ENCODE data around the gene BATF.

Gene BATF

DNA sequence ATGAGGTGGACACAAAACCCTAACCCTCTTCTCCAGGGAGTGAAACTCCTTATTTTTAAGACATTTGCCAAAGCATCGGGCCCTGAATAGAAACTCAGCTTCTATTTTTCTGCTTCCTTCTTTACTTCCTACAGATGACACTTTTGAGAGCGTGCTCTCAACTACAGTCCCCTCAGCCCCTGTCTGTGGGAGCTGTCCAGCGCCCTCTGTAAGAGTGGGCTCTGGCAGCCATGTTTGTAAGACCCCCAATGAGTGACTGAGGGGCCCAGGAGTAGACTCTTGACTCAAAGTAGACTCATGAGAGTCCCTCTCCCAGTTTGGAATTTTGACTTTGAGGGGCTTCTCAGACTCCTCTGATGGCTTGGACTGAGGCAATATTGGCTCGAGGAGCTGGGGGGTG, 25.5 kb upstream of the BATF start:
- ChIA-PET POLR2A (no interaction called here), CTCF (interaction anchor here (2.2 kb wide), 1 partner anchor 189 kb away, joined by 6 read pairs; no protein-coding TSS in a partner anchor)
- no peak for DNase-seq (ENCODE audit: extremely low spot score)
- TF ChIP-seq SUZ12 (IDR thresholded peaks at IDR 0.05) (no peak), NFRKB (IDR thresholded peaks at IDR 0.05) (no peak), SP1 (IDR thresholded peaks at IDR 0.05) (no peak), ARNT (IDR thresholded peaks at IDR 0.05) (no peak), BHLHE40 (IDR thresholded peaks at IDR 0.05; ENCODE audit: borderline replicate concordance) (no peak), FOXM1 (IDR thresholded peaks at IDR 0.05; ENCODE audit: borderline replicate concordance) (no peak), FOXA1 (IDR thresholded peaks at IDR 0.05) (no peak), LEF1 (IDR thresholded peaks at IDR 0.05; ENCODE audit: borderline replicate concordance) (no peak), HDGF (IDR thresholded peaks at IDR 0.05; ENCODE audit: borderline replicate concordance) (no peak)
- TF ChIP-seq, protein P1, sequence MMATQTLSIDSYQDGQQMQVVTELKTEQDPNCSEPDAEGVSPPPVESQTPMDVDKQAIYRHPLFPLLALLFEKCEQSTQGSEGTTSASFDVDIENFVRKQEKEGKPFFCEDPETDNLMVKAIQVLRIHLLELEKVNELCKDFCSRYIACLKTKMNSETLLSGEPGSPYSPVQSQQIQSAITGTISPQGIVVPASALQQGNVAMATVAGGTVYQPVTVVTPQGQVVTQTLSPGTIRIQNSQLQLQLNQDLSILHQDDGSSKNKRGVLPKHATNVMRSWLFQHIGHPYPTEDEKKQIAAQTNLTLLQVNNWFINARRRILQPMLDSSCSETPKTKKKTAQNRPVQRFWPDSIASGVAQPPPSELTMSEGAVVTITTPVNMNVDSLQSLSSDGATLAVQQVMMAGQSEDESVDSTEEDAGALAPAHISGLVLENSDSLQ (IDR thresholded peaks at IDR 0.05), result no peak

GRCh38 chr14:75497191-75497590, 25.1 kb upstream of the BATF start:
- DNase-seq (ENCODE audit: extremely low spot score), result no peak
- ChIA-PET POLR2A (no interaction called here), CTCF (interaction anchor here (2.2 kb wide), 1 partner anchor 189 kb away, joined by 6 read pairs; no protein-coding TSS in a partner anchor)
- TF ChIP-seq ZNF384 (IDR thresholded peaks at IDR 0.05), result no peak
- no peak for TF ChIP-seq SUZ12 (IDR thresholded peaks at IDR 0.05)
- no peak for TF ChIP-seq SP1 (IDR thresholded peaks at IDR 0.05)
- TF ChIP-seq, protein P1 (IDR thresholded peaks at IDR 0.05), result no peak
- no peak for TF ChIP-seq LEF1 (IDR thresholded peaks at IDR 0.05; ENCODE audit: borderline replicate concordance)
- TF ChIP-seq FOXM1 (IDR thresholded peaks at IDR 0.05; ENCODE audit: borderline replicate concordance), result no peak
- TF ChIP-seq CTBP1 (IDR thresholded peaks at IDR 0.05; ENCODE audit: borderline replicate concordance), result no peak
- TF ChIP-seq NFRKB (IDR thresholded peaks at IDR 0.05), result no peak
- no peak for TF ChIP-seq HDGF (IDR thresholded peaks at IDR 0.05; ENCODE audit: borderline replicate concordance)
- TF ChIP-seq FOXK2 (IDR thresholded peaks at IDR 0.05), result no peak
- no peak for TF ChIP-seq FOXA1 (IDR thresholded peaks at IDR 0.05)
- TF ChIP-seq BHLHE40 (IDR thresholded peaks at IDR 0.05; ENCODE audit: borderline replicate concordance), result no peak

DNA sequence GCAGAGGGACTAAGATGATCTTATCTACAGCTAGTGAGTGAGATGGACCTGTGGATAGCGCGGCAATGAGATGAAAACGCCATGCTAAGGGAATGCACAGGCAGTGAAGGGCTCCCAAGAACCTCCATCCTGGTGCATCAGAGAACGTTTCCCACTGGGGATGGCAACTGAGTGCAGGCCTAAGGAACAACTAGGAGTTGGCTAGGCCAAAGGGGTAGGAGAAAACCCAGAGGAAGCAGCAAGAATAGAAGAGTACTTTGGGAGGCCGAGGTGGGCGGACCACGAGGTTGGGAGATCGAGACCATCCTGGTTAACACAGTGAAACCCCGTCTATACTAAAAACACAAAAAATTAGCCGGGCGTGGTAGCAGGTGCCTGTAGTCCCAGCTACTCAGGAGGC, 24.6 kb upstream of the BATF start:
- POLR2A ChIA-PET, result no interaction called here
- no peak for DNase-seq (ENCODE audit: extremely low spot score)
- TF ChIP-seq ARNT (IDR thresholded peaks at IDR 0.05) (no peak), ZNF384 (IDR thresholded peaks at IDR 0.05) (no peak), BHLHE40 (IDR thresholded peaks at IDR 0.05; ENCODE audit: borderline replicate concordance) (no peak), FOXM1 (IDR thresholded peaks at IDR 0.05; ENCODE audit: borderline replicate concordance) (no peak), ELF4 (IDR thresholded peaks at IDR 0.05) (no peak), TARDBP (IDR thresholded peaks at IDR 0.05) (no peak), CTBP1 (IDR thresholded peaks at IDR 0.05; ENCODE audit: borderline replicate concordance) (no peak), LEF1 (IDR thresholded peaks at IDR 0.05; ENCODE audit: borderline replicate concordance) (no peak), FOXA1 (IDR thresholded peaks at IDR 0.05) (no peak), FOXK2 (IDR thresholded peaks at IDR 0.05) (no peak)
- TF ChIP-seq, protein P1 (IDR thresholded peaks at IDR 0.05), result no peak
- CTCF ChIA-PET, result interaction anchor here (2.2 kb wide), 1 partner anchor 190 kb away, joined by 6 read pairs; no protein-coding TSS in a partner anchor

DNA sequence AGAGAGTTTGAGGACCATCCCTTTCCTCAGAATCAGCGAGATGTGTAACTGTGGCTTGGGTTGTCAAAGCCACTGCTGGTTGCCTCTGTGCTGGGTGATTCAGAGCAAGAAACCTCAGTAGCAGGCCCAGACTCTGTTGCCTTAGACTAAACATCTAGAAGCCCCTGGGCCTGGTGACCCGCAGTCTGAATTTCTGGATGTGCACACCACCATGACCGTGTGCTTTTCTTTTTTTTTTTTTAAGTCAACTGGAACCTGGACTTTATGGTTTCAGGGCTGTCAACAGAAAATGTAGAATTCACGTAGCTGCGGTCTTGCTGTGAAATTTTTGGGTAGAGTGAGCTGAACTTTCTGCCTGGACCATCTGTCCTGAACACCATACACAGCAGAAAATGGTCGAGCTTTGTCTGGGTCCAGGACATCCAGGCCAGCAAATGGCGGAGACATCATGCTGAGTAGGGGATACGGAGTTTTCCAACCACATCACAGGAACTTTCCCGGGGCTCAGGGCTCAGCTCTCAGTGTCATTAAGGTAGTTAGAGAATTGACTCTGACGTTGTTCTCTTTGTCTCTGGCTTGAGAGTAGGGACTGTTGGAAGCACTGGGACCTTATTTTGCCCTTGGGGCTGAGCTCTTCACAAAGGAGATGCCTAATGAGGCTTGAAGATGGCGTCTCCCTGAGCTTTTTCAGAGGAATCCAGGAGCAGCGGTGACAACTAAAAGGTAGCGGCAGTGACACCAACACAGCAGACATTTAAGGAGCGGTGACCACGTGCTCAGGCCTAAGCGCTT, 23.0 kb upstream of the BATF start:
- POLR2A ChIA-PET, result no interaction called here
- CTCF ChIA-PET, result no interaction called here

DNA sequence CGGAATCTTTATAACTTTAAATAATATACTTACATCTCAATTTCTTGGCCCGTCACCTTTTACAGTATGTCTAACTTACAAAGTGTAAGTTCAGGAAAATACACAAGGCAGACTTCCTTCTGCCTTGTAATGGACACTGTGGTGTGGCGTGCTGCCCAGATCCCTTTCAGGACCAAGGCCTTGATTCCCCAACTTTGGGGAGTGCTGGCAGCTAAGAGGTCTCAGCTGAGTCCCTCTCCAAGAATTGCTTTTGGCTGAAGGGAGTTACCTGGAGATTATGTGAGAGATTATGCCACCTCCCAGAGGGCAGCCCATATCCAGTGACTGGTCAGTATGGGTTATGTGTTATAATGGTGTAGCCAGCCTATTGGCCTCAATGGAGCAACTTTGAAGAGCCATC, 21.2 kb upstream of the BATF start:
- ChIA-PET CTCF (interaction anchor here (1.0 kb wide), 1 partner anchor 60 kb away, joined by 3 read pairs; no protein-coding TSS in a partner anchor), POLR2A (no interaction called here)
- no peak for TF ChIP-seq BHLHE40 (IDR thresholded peaks at IDR 0.05; ENCODE audit: borderline replicate concordance)
- TF ChIP-seq TARDBP (IDR thresholded peaks at IDR 0.05), result no peak
- no peak for TF ChIP-seq ARNT (IDR thresholded peaks at IDR 0.05)
- TF ChIP-seq, protein P1 (IDR thresholded peaks at IDR 0.05), result no peak
- no peak for TF ChIP-seq FOXM1 (IDR thresholded peaks at IDR 0.05; ENCODE audit: borderline replicate concordance)
- no peak for TF ChIP-seq ELF4 (IDR thresholded peaks at IDR 0.05)
- TF ChIP-seq HDGF (IDR thresholded peaks at IDR 0.05; ENCODE audit: borderline replicate concordance), result no peak
- no peak for TF ChIP-seq FOXK2 (IDR thresholded peaks at IDR 0.05)
- no peak for TF ChIP-seq CTBP1 (IDR thresholded peaks at IDR 0.05; ENCODE audit: borderline replicate concordance)
- TF ChIP-seq NFRKB (IDR thresholded peaks at IDR 0.05), result no peak
- no peak for TF ChIP-seq SUZ12 (IDR thresholded peaks at IDR 0.05)
- TF ChIP-seq ZNF384 (IDR thresholded peaks at IDR 0.05), result no peak
- no peak for DNase-seq (ENCODE audit: extremely low spot score)

More for the DNA sequence above, 23.0 kb upstream of the BATF start:
- TF ChIP-seq FOXA1 (IDR thresholded peaks at IDR 0.05) (no peak), BHLHE40 (IDR thresholded peaks at IDR 0.05; ENCODE audit: borderline replicate concordance) (no peak), ARNT (IDR thresholded peaks at IDR 0.05) (no peak), LEF1 (IDR thresholded peaks at IDR 0.05; ENCODE audit: borderline replicate concordance) (no peak), ZNF384 (IDR thresholded peaks at IDR 0.05) (no peak), ELF4 (IDR thresholded peaks at IDR 0.05) (no peak), SUZ12 (IDR thresholded peaks at IDR 0.05) (no peak), SP1 (IDR thresholded peaks at IDR 0.05) (no peak), NFRKB (IDR thresholded peaks at IDR 0.05) (no peak), TARDBP (IDR thresholded peaks at IDR 0.05) (no peak)
- DNase-seq (ENCODE audit: extremely low spot score), result no peak

All from HEK293T (cell line).